ENCODE results near the gene FGF14. TPM values are rescaled to one million over a fixed set of nuclear protein-coding genes. Genes with fewer than 3 reads are reported as not detected.

FGF14 gene
- total RNA-seq, 1 donor from 2014 or later = not detected

GRCh38 chr13:101949681-101950080 is 452.2 kb downstream of the FGF14 start:
- Histone ChIP-seq H3K4me3 (ENCODE audit: low read depth, low read length) (no peak overlapping the region), H3K27me3 (ENCODE audit: control insufficient read depth, insufficient read depth, low read length) (no peaks in the 10 kb centered on the region), H3K36me3 (ENCODE audit: control insufficient read depth, insufficient read depth, low read length) (no peaks in the 10 kb centered on the region)
- no peak for TF ChIP-seq CTCF (IDR thresholded peaks at IDR 0.05; ENCODE audit: insufficient read depth, low read length, severe bottlenecking)
- FAIRE-seq = no peak
- no peak for DNase-seq (ENCODE audit: low read depth)

GRCh38 chr13:101946401-101946800 is 455.4 kb downstream of the FGF14 start:
- no peaks in the 10 kb centered on the region for H3K27me3 ChIP-seq (ENCODE audit: control insufficient read depth, insufficient read depth, low read length)
- no peak overlapping the region for H3K4me3 ChIP-seq (ENCODE audit: low read depth, low read length)
- no peaks in the 10 kb centered on the region for H3K36me3 ChIP-seq (ENCODE audit: control insufficient read depth, insufficient read depth, low read length)
- FAIRE-seq (no peak), DNase-seq (ENCODE audit: low read depth) (no peak)
- no peak for TF ChIP-seq CTCF (IDR thresholded peaks at IDR 0.05; ENCODE audit: insufficient read depth, low read length, severe bottlenecking)

- Histone ChIP-seq H3K27me3 (ENCODE audit: control insufficient read depth, insufficient read depth, low read length) (no peaks in the 10 kb centered on the region), H3K4me3 (ENCODE audit: low read depth, low read length) (no peak overlapping the region), H3K36me3 (ENCODE audit: control insufficient read depth, insufficient read depth, low read length) (no peaks in the 10 kb centered on the region)
- FAIRE-seq = no peak
- TF ChIP-seq CTCF (IDR thresholded peaks at IDR 0.05; ENCODE audit: insufficient read depth, low read length, severe bottlenecking) = no peak
- no peak for DNase-seq (ENCODE audit: low read depth)
Measured at GRCh38 chr13:101945435-101945834, 456.4 kb downstream of the FGF14 start.

- Histone ChIP-seq H3K4me3 (ENCODE audit: low read depth, low read length) (no peak overlapping the region), H3K36me3 (ENCODE audit: control insufficient read depth, insufficient read depth, low read length) (no peaks in the 10 kb centered on the region), H3K27me3 (ENCODE audit: control insufficient read depth, insufficient read depth, low read length) (no peaks in the 10 kb centered on the region)
- FAIRE-seq = no peak
- peak; percentile 22 for DNase-seq (ENCODE audit: low read depth)
- no peak for TF ChIP-seq CTCF (IDR thresholded peaks at IDR 0.05; ENCODE audit: insufficient read depth, low read length, severe bottlenecking)
Measured at GRCh38 chr13:101944521-101944920, 457.3 kb downstream of the FGF14 start.

- no peaks in the 10 kb centered on the region for H3K36me3 ChIP-seq (ENCODE audit: control insufficient read depth, insufficient read depth, low read length)
- H3K27me3 ChIP-seq (ENCODE audit: control insufficient read depth, insufficient read depth, low read length) = no peaks in the 10 kb centered on the region
- no peak for FAIRE-seq
- TF ChIP-seq CTCF (IDR thresholded peaks at IDR 0.05; ENCODE audit: insufficient read depth, low read length, severe bottlenecking) = no peak
- no peak for DNase-seq (ENCODE audit: low read depth)
- no peak overlapping the region for H3K4me3 ChIP-seq (ENCODE audit: low read depth, low read length)
Measured at GRCh38 chr13:101942535-101943157, 459.2 kb downstream of the FGF14 start.

GRCh38 chr13:101942038-101942437 is 459.8 kb downstream of the FGF14 start:
- H3K4me3 ChIP-seq (ENCODE audit: low read depth, low read length) = no peak overlapping the region
- TF ChIP-seq CTCF (IDR thresholded peaks at IDR 0.05; ENCODE audit: insufficient read depth, low read length, severe bottlenecking) = peak; percentile 73
- DNase-seq (ENCODE audit: low read depth) (peak; percentile 54), FAIRE-seq (no peak)
- no peaks in the 10 kb centered on the region for H3K27me3 ChIP-seq (ENCODE audit: control insufficient read depth, insufficient read depth, low read length)
- H3K36me3 ChIP-seq (ENCODE audit: control insufficient read depth, insufficient read depth, low read length) = no peaks in the 10 kb centered on the region

Data from bronchial epithelial cell (primary cell).